HG03097 (cell line): ENCODE results near the gene ATP5F1E.
"Not testable (repeated sequence)": the region's sequence is repeated elsewhere in the genome, so short reads cannot be mapped to it uniquely, and the experiment has no call there.

Source experiments
- ATAC-seq: cut with Tn5 transposase; IDR thresholded peaks from one replicate; pipeline ENCODE4 v1.9.1; 2021; ENCODE audit not compliant: unreplicated experiment, low FRiP score

ATP5F1E gene

DNA sequence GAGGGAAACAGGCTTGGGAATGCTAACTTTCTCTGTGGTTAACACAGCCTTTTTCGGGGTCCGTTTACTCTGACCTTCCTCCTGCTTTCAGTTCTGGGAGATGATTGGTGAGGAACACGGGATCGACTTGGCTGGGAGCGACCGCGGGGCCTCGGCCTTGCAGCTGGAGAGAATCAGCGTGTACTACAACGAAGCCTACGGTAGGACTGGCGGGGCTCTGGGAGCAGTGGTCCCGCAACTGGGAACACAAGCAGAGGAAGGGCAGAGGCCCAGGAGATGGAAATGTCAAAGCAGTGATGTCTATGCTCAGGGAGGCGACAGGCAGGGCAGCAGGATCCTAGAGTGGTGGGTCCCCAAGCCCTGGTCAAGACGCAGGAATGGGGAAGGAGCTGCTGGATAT is 9.4 kb downstream of the ATP5F1E start:
- ATAC-seq = no peak

DNA sequence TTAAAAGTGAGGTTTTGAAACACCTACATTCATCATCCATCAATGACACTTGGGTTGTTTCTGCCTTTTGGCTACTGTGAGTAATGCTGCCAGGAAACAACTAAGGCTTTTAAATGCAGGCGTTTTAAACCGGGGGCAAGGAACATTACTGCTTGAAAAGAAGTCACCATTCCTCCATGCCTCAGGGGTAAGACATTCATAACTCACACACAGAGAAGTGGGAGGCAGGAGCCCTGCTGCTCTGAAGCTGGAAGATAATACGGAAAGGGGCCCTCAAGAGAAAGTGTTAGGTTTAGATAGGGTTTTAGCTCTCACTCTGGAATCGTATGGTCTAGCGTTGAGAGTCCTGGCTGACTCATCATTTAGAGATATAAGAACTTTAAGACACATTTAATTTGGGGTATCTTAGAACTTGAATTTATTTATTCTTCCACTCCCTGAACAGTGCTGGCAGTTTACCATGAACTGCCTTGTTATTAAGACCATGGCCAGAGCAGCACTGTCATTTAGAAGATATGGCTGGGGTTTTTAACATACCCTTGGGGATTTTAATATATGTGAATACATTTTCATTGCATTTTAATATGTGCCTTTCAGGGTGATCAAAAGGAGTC is 11.1 kb downstream of the ATP5F1E start:
- ATAC-seq = no peak

GRCh38 chr20:59019217-59019616 is 12.9 kb downstream of the ATP5F1E start, which contains the start of gene TUBB1:
Gene TUBB1, plus strand, starts transcription at chr20:59019429. Its CDS starts 94 bp downstream, at chr20:59019523.
- no peak for ATAC-seq

DNA sequence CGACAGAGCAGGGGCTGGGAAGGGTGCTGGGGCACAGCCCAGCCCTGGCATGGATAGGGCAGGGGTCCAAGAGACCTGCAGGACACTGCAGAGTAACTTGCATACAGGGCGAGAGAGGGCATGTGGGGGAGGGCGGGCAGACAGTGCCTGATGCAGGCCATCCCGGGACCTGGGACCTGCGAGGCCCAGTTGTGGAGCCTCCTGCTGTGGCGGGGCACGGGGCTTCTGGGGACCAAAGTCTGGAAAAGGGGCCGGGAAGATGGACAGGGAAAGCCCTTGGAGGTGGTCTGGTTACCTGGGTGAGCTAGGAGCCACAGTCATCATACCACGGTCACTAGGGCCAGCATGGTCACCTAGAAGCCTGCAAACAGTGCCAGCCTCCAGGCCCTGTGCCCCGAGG is 13.3 kb downstream of the ATP5F1E start:
- ATAC-seq = no peak

DNA sequence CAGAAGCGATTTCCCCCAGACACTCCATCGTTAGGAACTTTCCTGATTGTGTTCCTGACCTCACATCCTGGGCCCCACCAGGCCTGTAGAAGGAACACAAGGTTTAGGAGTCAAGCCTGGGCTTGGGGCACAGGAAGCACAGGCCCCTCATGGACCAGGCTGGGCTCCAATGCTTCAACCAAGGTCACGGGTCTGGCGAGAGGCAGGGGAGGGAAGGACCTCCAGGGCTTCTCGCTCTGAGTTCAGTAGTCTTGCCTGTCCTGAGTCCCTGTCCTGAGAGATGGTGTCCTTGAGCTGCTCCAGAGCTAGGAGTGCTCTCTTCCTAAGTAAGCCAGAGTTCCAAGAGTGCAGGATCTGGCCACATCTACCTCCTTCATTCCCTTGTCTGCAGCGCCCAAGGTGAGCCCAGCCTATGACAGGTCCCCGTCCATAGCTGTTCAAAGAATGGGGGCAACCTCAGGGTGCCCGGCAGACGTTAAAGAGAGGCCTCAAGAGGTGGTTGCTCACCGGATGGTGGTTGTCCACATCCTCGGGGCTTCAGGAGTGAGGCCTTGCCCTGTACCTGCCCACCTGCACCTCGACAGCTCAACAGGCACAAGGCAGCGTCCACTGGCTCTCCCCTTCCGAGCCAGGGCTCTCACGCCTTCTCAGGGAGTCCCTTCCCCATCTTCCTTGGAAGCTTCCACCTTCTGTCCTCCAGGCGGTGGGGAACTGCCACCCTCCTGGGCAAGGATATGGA is 14.5 kb downstream of the ATP5F1E start:
- no peak for ATAC-seq

DNA sequence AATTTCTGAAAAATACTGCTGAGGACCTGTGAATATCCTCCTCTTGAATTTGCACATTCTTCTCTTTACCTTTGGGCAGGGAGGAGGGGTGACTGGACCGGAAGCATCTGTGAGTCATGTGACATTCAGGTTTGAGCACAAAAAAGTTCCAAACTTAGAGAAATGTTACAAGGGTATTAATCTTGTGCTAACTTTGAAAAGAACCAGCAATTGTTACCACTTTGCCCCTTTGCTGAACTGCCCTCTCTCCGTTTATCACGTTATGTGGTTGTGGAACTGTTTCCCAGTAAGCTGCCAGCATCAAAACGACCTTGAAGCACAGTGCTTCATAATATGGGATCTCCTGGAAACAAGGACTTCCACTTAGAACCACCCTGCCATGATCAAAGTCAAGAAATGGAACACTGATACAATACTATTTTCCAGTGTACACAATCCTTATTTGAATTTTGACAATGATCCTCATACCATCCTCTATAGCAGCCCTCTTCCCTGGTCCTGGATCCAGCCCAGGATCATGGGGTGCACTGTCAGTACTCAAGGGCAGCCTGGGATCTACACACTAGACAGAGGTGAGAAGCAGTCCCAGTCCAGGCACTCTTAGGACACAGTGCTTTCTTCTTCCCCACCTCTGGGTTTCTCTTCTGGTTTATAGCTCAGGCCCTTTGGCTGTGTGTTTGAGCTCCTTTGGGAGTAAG is 15.2 kb downstream of the ATP5F1E start:
- ATAC-seq = no peak

- no peak for ATAC-seq
Observed at GRCh38 chr20:59015812-59016711, 16.1 kb downstream of the ATP5F1E start.

DNA sequence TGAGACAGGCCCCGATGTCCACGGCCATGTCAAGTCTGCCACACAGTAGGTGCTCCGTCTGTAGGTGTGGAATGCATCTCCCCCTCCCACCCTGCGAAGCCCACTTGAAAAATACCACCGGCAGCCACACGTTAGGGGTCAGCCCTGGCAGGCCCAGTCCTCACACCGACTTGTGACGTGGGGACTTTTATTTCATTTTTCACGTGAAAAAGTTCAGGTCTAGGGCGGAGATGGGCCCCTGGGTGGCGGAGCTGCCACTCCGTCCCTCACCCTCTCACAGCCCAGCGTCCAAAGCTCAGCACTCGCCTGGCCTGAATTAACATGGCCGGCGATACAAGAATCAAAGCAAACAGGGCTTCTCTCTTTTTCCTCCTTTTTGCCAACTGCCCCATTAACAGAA is 16.7 kb downstream of the ATP5F1E start:
- no peak for ATAC-seq

DNA sequence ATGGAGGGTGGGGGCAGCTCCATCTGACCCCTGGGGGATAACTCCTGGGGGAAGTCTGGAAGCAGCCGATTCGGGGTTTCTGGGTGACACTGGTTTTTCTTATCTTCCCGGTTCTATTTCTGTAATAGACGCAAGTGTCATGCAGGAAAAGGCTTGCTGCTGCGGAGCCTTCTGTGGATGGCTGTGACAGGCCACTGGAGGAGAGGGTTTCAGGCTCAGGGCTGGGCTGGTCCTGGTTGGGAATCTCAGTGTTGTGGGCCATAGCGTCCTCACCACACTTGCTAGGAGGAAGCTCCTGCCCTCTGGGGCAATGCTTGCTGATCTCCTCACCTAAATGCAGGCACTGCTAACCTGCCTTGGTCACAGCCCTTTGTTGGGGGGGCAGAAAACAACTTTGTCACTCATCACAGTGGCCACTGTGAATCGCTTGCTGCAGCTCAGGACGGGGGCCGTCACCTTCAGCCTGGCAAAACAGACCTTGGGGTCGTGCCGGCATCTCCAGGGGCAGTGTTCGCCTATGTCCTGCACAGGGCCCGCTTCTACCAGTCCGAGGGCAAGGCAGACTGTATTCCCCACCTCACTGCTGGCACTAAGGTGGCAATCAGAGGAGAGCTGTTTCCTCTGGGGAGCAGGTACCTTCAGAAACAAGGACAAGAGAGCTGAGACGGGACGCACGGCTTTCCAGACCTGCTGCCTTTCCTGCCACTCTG is 17.3 kb downstream of the ATP5F1E start:
- no peak for ATAC-seq

- no peak for ATAC-seq
Observed at GRCh38 chr20:59013959-59014608, 18.1 kb downstream of the ATP5F1E start.

DNA sequence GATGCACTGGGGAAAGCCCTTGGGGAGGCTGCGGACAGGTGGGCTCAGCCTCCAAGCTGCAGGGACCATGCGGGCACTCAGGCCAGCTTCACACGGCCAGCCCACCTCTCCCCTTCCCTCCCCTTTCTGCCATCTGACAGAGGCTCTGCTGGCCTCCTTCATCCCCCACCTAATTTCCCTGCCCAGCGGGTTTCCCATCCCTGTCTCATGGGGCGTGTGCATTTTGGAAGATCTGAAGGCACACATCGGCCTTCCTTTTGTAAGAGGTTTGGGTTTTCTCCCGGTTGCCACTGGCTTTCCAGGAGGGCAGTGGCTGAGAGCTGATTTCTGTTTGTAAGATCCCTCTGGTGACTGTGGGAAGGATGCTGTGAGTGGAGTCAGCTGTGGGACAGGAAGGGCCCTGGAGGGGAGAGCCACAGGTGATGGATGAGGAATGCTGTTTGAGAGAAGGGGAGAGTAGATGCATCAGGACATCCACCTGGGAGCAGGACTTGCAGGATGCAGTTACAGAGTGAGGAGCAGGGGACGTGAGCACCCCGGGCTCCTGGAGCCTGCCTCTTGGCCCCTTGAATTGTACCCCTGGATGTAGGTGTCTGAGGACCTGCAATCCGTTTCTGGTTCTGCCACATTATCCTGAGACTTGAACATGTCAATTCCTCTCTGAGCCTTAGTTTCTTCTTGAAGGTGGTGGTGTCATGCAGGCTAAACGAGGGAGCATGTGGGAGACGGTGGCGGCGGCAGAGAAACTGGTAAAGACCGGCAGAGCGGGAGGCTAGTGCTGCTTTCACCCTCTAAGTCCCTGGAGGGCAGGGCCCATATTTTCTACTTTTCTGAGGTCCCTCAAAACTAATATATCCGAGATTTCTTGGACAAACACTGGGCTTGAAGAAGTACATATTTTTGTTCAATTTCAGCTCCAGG is 18.8 kb downstream of the ATP5F1E start:
- ATAC-seq = no peak

DNA sequence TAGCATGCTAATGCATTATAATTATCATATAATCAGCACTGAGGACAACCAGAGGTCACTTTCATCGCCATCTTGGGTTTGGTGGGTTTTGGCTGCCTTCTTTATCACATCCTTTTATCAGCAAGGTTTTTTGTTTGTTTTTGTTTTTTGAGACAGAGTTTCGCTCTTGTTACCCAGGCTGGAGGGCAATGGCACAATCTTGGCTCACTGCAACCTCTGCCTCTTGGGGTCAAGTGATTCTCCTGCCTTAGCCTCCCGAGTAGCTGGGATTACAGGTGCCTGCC is 20.3 kb downstream of the ATP5F1E start:
- not testable (repeated sequence) for ATAC-seq

GRCh38 chr20:59010995-59011873 is 20.9 kb downstream of the ATP5F1E start:
- ATAC-seq = no peak

GRCh38 chr20:59010321-59010994 is 21.7 kb downstream of the ATP5F1E start:
- no peak for ATAC-seq

- ATAC-seq = no peak
Observed at GRCh38 chr20:59008715-59009336, 23.3 kb downstream of the ATP5F1E start.

DNA sequence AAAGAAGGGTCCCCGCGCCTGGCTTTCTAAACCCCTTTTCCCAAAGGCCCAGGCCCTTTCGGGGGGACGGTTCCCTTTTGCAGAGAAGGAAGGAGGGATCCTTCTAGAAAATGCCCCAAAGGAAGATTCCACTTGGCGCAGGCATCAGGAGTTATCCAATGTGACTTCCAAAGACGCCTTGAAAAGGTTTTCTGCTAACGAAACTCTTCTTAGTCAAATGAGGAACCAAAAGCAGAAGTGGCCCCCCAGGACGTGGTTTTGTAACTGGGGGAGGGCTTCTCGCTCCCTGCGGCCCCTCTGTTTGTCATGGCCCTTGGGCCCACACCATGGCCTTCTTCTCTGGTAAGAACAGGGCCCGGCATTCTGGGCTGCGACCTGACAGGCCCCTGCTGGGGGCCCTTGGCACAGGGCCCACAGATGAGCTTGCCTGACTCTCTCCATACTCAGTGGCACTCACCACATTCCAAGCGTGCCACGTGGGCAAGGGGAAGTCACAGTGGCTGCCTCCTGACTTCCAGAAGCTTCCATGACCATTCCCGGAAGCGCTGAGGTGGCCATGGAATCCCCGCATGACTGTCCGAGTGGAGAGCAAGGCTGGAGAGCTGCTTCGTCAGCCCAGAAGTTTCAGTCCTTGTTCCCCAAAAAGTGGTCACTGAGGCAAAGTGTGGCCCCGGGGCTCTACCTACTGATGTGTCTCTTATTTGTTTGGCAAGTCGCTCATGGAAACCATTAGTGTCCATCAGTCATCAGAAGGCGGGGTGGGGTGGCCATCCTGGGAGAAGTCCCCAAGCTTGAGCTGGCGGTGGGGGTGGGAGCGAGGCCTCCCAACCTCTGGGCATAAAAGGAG is 24.2 kb downstream of the ATP5F1E start:
- peak; percentile 29 for ATAC-seq
